Measurements from ENCODE around the gene MPRIP.

GRCh38 chr17:17201907-17202306, 159.7 kb downstream of the MPRIP start:
- no peak for TF ChIP-seq ZNF623 (tag by site-specific recombination; IDR thresholded peaks at IDR 0.05)
- no peak for TF ChIP-seq CTCF (tag by site-specific recombination; IDR thresholded peaks at IDR 0.05)
- no peak for TF ChIP-seq ZBTB44 (tag by site-specific recombination; IDR thresholded peaks at IDR 0.05)
- no peak for TF ChIP-seq ZNF549 (tag by site-specific recombination; IDR thresholded peaks at IDR 0.05)
- TF ChIP-seq ZNF391 (tag by site-specific recombination; IDR thresholded peaks at IDR 0.05; ENCODE audit: borderline replicate concordance, low read depth), result no peak
- TF ChIP-seq ZNF274 (IDR thresholded peaks at IDR 0.05; ENCODE audit: low read length), result no peak
- no peak for TF ChIP-seq ZNF274 (tag by site-specific recombination; IDR thresholded peaks at IDR 0.05; ENCODE audit: borderline replicate concordance)
- no peak for TF ChIP-seq ZNF404 (tag by site-specific recombination; IDR thresholded peaks at IDR 0.05)
- TF ChIP-seq ZNF664 (tag by site-specific recombination; IDR thresholded peaks at IDR 0.05), result no peak
- TF ChIP-seq GLIS2 (tag by site-specific recombination; IDR thresholded peaks at IDR 0.05), result no peak
- no peak for TF ChIP-seq ZNF202 (tag by site-specific recombination; IDR thresholded peaks at IDR 0.05; ENCODE audit: borderline replicate concordance)
- TF ChIP-seq SP3 (tag by site-specific recombination; IDR thresholded peaks at IDR 0.05), result no peak
- no peak for TF ChIP-seq ZSCAN18 (tag by site-specific recombination; IDR thresholded peaks at IDR 0.05)
